HG03097 (cell line): Measurements from ENCODE around the gene CHMP4B.
A peak's percentile ranks its signal among the peaks of the same experiment; 100 is the strongest.

ENCODE experiments used
- ATAC-seq: cut with Tn5 transposase; IDR thresholded peaks from one replicate; pipeline ENCODE4 v1.9.1; 2021; ENCODE audit not compliant: unreplicated experiment, low FRiP score

Gene CHMP4B

GRCh38 chr20:33859751-33860150 is 48.6 kb downstream of the CHMP4B start:
- ATAC-seq, result no peak

- no peak for ATAC-seq
These were observed 50.3 kb downstream of the CHMP4B start for GRCh38 chr20:33861458-33861857.

GRCh38 chr20:33862709-33863403 is 51.7 kb downstream of the CHMP4B start:
- no peak for ATAC-seq

GRCh38 chr20:33863440-33864323 is 52.5 kb downstream of the CHMP4B start:
- no peak for ATAC-seq

GRCh38 chr20:33864324-33864963 is 53.3 kb downstream of the CHMP4B start:
- no peak for ATAC-seq

GRCh38 chr20:33865761-33866370 is 54.7 kb downstream of the CHMP4B start:
- ATAC-seq, result no peak

- no peak for ATAC-seq
These were observed 55.4 kb downstream of the CHMP4B start for GRCh38 chr20:33866398-33867100.

GRCh38 chr20:33868042-33868441 is 56.9 kb downstream of the CHMP4B start:
- ATAC-seq, result no peak

GRCh38 chr20:33868595-33868994 is 57.4 kb downstream of the CHMP4B start:
- no peak for ATAC-seq

- no peak for ATAC-seq
These were observed 58.1 kb downstream of the CHMP4B start for GRCh38 chr20:33869283-33869682.

- ATAC-seq, result no peak
These were observed 60.2 kb downstream of the CHMP4B start for GRCh38 chr20:33871362-33871761.

GRCh38 chr20:33874129-33874528 is 63.0 kb downstream of the CHMP4B start:
- ATAC-seq, result no peak

GRCh38 chr20:33875055-33875454 is 63.9 kb downstream of the CHMP4B start:
- ATAC-seq, result peak; percentile 63

- ATAC-seq, result no peak
These were observed 64.4 kb downstream of the CHMP4B start for GRCh38 chr20:33875534-33876026.

GRCh38 chr20:33878583-33878982 is 67.4 kb downstream of the CHMP4B start:
- no peak for ATAC-seq

- ATAC-seq, result no peak
These were observed 69.2 kb downstream of the CHMP4B start for GRCh38 chr20:33880396-33880795.

- no peak for ATAC-seq
These were observed 70.8 kb downstream of the CHMP4B start for GRCh38 chr20:33881989-33882388.

GRCh38 chr20:33882481-33882880 is 71.3 kb downstream of the CHMP4B start:
- ATAC-seq, result no peak

GRCh38 chr20:33883164-33883563 is 72.0 kb downstream of the CHMP4B start:
- peak; percentile 62 for ATAC-seq

GRCh38 chr20:33884633-33885032 is 73.5 kb downstream of the CHMP4B start:
- ATAC-seq, result no peak
